ENCODE measurements around the gene ARHGAP11A. TPM values are rescaled to one million over a fixed set of nuclear protein-coding genes. Genes with fewer than 3 reads are reported as not detected.

The ARHGAP11A gene
- total RNA-seq, 1 donor from 2014 or later: 19.7 TPM

DNA sequence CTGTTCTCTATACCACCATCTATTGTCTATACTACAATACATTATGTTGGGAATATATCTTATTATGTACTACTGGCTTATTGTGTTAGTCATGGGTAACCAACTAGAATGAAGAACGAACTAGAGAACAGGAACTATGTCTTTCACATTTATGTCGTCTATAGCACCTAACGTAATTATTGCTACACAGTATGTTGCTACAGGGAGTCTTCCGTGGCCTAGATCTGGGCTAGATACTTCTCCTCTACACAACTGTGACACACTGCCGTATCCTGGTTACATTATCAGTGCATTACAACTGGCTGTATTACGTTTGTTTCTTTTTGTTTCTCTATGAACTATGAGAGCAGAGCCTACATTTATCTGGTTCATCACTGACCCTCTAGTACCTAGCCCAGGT, 60.2 kb downstream of the ARHGAP11A start:
- Mint-ChIP-seq H3K4me3 (ENCODE audit: unreplicated experiment) (no peak overlapping the region), H3K27ac (ENCODE audit: unreplicated experiment) (no peak overlapping the region), H3K27me3 (ENCODE audit: unreplicated experiment) (no peaks in the 10 kb centered on the region), H3K4me1 (ENCODE audit: unreplicated experiment) (no peaks in the 10 kb centered on the region), H3K36me3 (ENCODE audit: low read depth, unreplicated experiment) (no peaks in the 10 kb centered on the region), H3K9me3 (ENCODE audit: unreplicated experiment) (no peaks in the 10 kb centered on the region)
- TF ChIP-seq, protein P1, sequence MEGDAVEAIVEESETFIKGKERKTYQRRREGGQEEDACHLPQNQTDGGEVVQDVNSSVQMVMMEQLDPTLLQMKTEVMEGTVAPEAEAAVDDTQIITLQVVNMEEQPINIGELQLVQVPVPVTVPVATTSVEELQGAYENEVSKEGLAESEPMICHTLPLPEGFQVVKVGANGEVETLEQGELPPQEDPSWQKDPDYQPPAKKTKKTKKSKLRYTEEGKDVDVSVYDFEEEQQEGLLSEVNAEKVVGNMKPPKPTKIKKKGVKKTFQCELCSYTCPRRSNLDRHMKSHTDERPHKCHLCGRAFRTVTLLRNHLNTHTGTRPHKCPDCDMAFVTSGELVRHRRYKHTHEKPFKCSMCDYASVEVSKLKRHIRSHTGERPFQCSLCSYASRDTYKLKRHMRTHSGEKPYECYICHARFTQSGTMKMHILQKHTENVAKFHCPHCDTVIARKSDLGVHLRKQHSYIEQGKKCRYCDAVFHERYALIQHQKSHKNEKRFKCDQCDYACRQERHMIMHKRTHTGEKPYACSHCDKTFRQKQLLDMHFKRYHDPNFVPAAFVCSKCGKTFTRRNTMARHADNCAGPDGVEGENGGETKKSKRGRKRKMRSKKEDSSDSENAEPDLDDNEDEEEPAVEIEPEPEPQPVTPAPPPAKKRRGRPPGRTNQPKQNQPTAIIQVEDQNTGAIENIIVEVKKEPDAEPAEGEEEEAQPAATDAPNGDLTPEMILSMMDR (IDR thresholded peaks at IDR 0.05; ENCODE audit: unreplicated experiment): no peak
- DNase-seq (ENCODE audit: low spot score): no peak

DNA sequence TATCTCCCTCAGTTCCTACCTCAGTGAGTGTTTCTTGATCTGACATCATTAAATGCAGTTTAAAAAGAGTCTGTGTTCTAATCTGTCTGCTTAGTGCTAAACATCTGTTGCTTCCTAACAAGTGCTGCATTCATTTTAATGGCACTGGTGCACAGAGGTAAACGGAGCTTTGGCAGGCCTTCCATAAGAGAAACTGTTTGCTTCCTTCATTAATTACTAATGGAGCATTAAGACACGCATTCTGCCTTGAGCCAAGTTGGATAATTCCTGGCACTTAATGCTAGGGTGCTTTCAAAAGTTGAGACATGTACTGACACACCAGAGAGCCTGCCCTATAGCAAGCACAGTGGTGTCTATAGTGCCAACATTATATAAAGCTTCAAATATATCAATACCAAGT, 60.9 kb downstream of the ARHGAP11A start:
- TF ChIP-seq, protein P1 (IDR thresholded peaks at IDR 0.05; ENCODE audit: unreplicated experiment): no peak
- no peak overlapping the region for H3K27ac Mint-ChIP-seq (ENCODE audit: unreplicated experiment)
- DNase-seq (ENCODE audit: low spot score): no peak
- no peaks in the 10 kb centered on the region for H3K4me1 Mint-ChIP-seq (ENCODE audit: unreplicated experiment)
- no peaks in the 10 kb centered on the region for H3K9me3 Mint-ChIP-seq (ENCODE audit: unreplicated experiment)
- H3K27me3 Mint-ChIP-seq (ENCODE audit: unreplicated experiment): no peaks in the 10 kb centered on the region
- no peak overlapping the region for H3K4me3 Mint-ChIP-seq (ENCODE audit: unreplicated experiment)
- no peaks in the 10 kb centered on the region for H3K36me3 Mint-ChIP-seq (ENCODE audit: low read depth, unreplicated experiment)

DNA sequence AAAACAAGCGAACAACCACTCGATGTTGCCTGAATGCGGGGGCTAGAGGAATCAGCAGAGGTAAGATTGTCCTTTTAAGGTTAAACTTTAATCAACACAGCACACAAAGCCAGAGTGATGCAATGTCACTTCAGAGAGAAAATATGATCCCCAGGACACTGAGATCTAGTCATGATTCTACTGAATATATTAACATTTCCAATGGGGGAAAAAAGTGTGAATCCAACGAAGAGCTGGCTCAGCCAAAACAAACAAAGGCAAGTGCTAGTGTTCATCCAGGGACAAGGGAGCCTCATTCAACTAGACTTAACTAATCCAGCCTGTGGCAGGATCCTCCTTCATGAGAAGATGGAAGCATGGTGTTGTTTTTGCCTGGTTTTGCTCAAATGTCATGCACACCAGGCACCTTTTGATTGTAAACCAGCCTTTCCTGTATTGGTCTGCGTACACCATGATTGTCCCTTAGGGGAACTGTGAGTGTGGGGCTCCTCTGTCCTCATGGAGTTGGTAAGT, 62.0 kb downstream of the ARHGAP11A start:
- no peak for DNase-seq (ENCODE audit: low spot score)
- no peaks in the 10 kb centered on the region for H3K36me3 Mint-ChIP-seq (ENCODE audit: low read depth, unreplicated experiment)
- no peak overlapping the region for H3K4me3 Mint-ChIP-seq (ENCODE audit: unreplicated experiment)
- H3K4me1 Mint-ChIP-seq (ENCODE audit: unreplicated experiment): no peaks in the 10 kb centered on the region
- H3K27ac Mint-ChIP-seq (ENCODE audit: unreplicated experiment): no peak overlapping the region
- H3K9me3 Mint-ChIP-seq (ENCODE audit: unreplicated experiment): no peaks in the 10 kb centered on the region
- H3K27me3 Mint-ChIP-seq (ENCODE audit: unreplicated experiment): no peaks in the 10 kb centered on the region
- TF ChIP-seq, protein P1 (IDR thresholded peaks at IDR 0.05; ENCODE audit: unreplicated experiment): no peak

DNA sequence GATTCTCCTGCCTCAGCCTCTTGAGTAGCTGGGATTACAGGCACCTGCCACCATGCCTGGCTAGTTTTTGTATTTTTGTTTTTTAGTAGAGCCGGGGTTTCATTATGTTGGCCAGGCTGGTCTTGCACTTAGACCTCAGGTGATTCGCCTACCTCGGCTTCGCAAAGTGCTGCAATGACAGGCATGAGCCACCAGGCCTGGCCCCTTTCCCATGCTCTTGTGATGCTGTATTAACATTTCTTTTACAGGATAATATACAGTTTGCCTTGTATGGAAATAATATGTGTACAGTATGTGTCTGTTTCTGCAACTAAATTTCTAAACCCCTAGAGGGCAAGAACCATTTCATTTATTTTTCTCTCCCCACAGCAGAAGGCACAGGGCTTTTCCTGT, 64.0 kb downstream of the ARHGAP11A start:
- H3K27ac Mint-ChIP-seq (ENCODE audit: unreplicated experiment): no peak overlapping the region

DNA sequence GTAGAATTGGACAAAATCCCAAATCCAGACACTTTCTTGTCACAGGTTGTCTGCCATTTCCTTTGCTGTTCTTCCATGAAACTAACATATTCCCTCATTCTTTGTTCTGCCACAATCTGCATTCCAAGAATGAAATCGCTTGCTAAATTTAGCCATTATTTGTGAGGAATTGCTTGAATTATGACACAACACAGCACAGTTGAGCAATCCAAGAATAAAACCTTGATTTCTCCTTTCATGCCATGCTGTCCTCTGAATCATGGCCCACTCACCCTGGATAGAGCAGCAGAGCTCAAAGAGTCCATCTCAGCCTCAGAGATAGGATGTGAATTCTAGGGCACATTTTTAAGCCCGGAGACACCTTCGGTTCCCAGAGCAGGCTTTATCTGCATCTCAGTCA, 67.3 kb downstream of the ARHGAP11A start:
- Mint-ChIP-seq H3K9me3 (ENCODE audit: unreplicated experiment) (no peaks in the 10 kb centered on the region), H3K36me3 (ENCODE audit: low read depth, unreplicated experiment) (no peaks in the 10 kb centered on the region), H3K4me1 (ENCODE audit: unreplicated experiment) (peaks cover 5% of the 10 kb centered on the region), H3K4me3 (ENCODE audit: unreplicated experiment) (no peak overlapping the region), H3K27ac (ENCODE audit: unreplicated experiment) (no peak overlapping the region), H3K27me3 (ENCODE audit: unreplicated experiment) (no peaks in the 10 kb centered on the region)
- TF ChIP-seq, protein P1 (IDR thresholded peaks at IDR 0.05; ENCODE audit: unreplicated experiment): no peak
- DNase-seq (ENCODE audit: low spot score): no peak

More for the DNA sequence above, 64.0 kb downstream of the ARHGAP11A start:
- no peaks in the 10 kb centered on the region for H3K9me3 Mint-ChIP-seq (ENCODE audit: unreplicated experiment)
- H3K4me1 Mint-ChIP-seq (ENCODE audit: unreplicated experiment): no peaks in the 10 kb centered on the region
- H3K4me3 Mint-ChIP-seq (ENCODE audit: unreplicated experiment): no peak overlapping the region
- H3K36me3 Mint-ChIP-seq (ENCODE audit: low read depth, unreplicated experiment): no peaks in the 10 kb centered on the region
- TF ChIP-seq, protein P1 (IDR thresholded peaks at IDR 0.05; ENCODE audit: unreplicated experiment): no peak
- no peak for DNase-seq (ENCODE audit: low spot score)
- no peaks in the 10 kb centered on the region for H3K27me3 Mint-ChIP-seq (ENCODE audit: unreplicated experiment)

All from endothelial cell (in vitro differentiated cells).